GM19035 (cell line): ENCODE data around the gene TRIM31.
"Not testable (repeated sequence)": the region's sequence is repeated elsewhere in the genome, so short reads cannot be mapped to it uniquely, and the experiment has no call there.

ENCODE experiments used
- ATAC-seq: cut with Tn5 transposase; IDR thresholded peaks from one replicate; pipeline ENCODE4 v1.9.1; 2021; ENCODE audit not compliant: unreplicated experiment

Gene TRIM31

DNA sequence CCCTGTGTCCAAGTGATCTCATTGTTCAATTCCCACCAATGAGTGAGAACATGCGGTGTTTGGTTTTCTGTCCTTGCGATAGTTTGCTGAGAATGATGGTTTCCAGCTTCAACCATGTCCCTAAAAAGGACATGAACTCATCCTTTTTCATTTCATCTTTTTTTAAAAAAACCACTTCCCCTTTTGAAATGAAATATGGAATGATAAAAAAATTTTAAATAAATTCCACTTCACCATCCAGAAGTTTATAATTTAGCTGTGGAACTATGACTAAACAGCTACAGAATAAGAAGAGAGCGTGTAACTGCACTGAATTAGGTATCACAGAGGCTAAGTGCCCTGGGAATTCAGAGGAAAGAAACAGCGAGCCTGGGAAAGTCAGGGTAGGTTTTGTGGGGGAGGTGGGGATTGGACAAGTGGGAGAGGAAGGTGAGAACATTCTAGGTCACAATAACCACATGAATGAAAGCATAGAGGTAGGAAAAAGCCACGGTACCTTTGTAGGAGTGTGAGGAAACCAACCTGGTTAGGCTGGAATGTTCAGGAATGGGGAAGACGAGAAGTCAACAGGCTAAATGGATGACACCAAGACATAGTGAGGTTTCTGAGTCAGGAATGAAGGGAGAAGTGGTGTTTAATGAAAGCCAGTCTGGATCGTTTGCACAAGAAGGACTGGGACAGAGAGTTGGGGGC lies 37.1 kb upstream of the TRIM31 start:
- no peak for ATAC-seq

DNA sequence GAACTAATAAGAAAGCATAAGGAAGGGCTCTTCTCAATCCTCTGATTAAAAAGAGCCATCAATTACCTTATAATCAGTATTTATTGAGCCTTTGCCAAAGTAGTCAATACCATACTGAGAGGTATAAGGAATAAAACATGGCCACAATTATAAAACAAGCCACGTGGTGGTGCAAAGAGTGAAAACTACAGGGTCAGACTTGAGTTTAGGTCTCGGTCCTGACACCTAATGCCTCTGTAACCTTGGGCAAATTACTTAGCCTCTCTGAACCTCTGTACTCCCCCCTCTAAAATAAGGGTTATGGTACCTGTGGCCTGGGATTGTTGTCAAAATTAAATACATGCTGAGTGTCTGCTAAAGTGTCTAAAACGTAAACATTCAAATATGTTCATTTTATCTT lies 36.3 kb upstream of the TRIM31 start:
- ATAC-seq, result no peak

DNA sequence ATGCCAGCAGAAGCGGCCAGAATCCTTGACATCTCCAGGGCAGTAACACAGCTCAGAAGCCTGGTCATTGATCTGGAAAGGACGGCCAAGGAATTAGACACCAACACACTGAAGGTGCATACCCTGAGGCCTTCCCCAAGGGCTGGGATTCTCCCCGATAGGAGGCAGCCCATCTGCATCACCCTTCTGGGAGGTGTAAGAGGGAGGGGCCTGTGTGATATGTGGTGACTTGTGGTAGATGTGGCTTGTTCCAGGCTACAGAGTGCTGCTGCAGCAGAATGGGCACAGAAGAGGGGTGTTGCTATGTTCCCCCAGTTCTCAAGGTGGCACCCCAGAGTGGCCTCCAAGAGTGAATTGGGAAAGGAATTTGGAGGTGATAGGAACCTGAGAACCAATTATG lies 34.2 kb upstream of the TRIM31 start:
- no peak for ATAC-seq

DNA sequence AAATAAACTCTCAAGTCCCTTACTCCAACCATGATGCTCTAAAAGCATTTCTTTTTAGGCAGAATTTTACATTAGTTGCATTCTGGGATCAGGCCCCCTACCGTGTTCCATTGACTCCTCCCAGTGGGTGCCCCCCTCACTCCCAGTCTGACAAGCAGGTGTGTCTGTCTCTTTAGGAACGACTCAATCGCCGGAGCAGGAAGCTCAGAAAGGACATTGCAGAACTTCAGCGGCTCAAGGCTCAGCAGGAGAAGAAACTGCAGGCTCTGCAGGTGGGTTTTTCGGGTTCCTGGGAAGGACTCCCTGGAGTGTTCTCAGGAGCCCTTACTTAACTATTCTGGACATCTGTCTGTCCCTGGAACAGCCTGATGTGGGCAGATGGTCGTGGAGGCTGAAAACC lies 32.9 kb upstream of the TRIM31 start:
- ATAC-seq, result no peak

DNA sequence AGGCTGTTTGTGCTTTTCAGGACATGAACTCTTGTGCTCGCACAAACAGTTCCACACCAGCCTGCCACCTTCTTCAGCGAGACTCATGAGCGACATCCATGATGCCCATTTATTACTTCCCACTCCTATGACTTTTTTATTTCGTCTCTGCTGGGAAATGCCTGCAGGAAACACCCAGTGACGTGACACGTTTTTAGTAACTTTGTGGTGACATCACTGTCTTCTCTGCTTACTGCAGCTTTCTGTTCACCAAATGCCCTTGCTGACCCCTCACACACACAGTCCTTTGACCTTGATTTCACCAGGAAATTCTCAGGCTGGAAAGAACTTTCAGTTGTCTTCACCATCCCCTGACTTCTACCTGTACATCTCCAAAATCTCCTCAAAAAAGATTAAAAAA lies 31.9 kb upstream of the TRIM31 start:
- no peak for ATAC-seq

DNA sequence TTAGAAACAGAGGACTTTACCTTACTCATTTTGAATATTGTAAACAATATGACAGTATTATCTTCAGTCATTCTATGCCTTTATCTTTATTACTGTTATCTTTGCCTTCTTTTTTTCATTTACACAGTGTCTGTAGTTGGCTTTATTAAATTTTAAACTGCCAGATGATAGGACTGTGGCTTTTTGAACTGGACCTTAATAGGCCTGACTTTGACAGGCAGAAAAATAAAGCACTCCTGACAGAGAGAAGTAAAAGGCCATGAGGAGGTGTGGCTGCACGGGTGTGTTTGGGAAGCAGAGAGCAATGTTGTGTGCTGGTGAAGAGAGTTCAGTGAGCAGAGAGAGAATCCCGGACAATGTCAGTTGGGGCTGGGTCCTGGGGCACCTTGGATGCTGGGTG lies 30.9 kb upstream of the TRIM31 start:
- ATAC-seq, result no peak

DNA sequence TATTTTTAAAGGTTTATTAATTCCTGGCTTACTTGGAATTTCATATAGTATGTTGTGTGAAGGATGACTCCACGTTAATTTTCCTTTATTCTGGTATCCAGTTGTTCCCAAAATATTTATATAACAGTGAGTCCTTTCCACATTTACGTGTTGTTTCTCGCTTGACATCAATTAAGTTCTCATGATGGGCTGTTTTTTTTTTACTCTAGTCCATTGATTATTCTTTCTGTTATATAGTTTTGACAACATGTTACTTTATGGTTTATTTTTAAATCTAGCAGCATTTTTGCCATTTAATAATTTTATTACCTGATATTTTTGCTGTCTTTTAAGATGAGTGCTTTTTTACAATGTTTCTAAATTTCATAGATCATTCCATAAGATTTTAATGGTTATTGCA lies 29.8 kb upstream of the TRIM31 start:
- ATAC-seq, result no peak

DNA sequence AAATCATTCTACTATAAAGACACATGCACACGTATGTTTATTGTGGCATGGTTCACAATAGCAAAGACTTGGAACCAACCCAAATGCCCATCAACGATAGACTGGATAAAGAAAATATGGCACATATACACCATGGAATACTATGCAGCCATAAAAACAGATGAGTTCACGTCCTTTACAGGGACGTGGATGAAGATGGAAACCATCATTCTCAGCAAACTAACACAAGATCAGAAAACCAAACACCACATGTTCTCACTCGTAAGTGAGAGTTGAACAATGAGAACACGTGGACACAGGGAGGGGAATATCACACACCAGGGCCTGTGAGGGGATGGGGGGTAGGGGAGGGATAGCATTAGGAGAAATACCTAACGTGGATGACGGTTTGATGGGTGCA lies 27.4 kb upstream of the TRIM31 start:
- not testable (repeated sequence) for ATAC-seq

DNA sequence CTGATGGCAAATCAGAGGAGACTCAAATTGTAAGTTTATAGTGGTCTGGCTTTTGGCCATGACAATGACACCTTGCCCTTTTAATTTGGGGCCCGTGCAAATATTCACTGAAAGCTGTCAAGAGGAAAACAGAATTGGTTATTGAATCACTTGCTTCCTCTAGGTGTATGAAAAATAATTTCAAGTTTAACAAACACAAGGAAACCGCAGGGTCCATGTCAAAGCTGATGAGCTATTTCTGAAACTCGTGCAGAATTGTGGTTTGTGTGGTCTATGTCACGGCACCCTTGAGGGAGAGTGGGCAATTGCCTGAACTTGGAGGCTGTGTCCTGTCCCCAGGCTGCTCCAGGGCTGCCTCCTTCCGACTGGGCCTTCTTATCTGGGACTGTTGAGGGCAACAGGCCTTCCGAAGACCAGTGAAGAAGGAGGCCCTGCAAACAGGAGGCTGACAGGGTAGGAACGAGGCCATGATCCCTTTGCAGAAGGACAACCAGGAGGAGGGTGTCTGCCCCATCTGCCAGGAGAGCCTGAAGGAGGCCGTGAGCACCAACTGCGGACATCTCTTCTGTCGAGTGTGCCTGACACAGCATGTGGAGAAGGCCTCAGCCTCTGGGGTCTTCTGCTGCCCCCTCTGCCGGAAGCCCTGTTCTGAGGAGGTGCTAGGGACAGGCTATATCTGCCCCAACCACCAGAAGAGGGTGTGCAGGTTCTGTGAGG lies 23.8 kb upstream of the TRIM31 start:
- ATAC-seq, result no peak

DNA sequence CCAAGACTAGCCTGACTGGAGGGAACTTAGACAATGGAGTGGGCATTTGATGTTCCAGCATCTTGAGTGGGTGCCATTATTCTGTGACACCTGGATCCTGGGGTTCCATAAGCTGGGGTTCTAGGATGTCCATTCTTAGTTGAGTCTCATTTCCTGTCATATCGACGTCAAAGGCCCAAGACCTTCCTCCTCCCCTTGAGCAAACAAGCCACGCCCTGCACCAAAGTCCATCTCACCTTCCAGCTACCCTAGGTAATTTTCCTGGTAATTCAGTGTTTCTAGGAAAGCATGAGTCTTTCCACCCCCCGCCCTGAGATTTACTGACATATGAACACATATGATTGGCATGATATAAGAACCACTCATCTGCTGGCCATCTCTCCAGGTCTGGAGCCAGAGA lies 22.9 kb upstream of the TRIM31 start, which contains the start of gene TRIM40:
Gene TRIM40 (plus strand): TSS at position 384 of the 400 bp plus-strand sequence. CDS start 897 bp downstream, outside the sequence.
- no peak for ATAC-seq

DNA sequence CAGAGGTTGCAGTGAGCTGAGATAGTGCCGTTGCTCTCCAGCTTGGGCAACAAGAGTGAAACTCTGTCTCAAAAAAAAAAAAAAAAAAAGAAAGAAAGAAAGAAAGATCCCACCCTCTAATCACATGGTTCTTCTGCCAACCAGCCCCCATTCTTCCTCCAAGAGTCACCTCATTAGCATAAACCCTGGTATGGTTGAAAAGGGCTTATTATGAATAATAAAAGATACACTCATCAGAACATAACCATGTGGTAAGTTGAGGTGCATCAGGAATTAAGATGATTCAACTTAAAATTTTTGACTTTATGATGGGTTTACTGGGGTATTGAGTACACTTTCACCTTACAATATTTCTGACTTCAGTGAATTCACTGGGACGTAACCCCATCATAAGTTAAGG lies 22.3 kb upstream of the TRIM31 start:
- no peak for ATAC-seq

DNA sequence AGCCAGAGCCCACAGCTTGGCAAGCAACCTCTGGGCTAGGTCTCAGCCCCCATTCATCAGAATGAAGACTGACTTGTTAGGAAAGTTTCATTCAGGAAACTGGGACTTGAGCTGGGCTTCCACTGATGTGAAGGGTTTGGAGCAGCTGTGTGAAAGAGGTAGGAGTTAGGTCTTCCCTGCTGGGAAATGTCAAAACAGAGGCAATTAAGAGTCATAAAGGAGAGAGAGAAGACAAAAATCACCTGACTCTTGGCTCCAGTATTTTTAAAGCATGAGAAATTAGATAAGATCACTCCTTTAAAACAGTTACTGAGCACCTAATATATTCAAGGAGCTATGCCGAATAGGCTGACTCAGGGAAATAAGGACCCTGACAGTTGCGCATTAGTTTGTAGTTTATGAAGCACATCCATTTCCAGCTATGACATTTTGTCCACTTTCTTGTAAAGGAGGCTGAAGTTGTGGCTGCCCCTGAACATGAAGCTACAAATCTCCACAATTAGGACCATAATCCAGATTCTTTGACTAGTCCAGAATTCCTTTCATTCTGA lies 19.1 kb upstream of the TRIM31 start:
- no peak for ATAC-seq

DNA sequence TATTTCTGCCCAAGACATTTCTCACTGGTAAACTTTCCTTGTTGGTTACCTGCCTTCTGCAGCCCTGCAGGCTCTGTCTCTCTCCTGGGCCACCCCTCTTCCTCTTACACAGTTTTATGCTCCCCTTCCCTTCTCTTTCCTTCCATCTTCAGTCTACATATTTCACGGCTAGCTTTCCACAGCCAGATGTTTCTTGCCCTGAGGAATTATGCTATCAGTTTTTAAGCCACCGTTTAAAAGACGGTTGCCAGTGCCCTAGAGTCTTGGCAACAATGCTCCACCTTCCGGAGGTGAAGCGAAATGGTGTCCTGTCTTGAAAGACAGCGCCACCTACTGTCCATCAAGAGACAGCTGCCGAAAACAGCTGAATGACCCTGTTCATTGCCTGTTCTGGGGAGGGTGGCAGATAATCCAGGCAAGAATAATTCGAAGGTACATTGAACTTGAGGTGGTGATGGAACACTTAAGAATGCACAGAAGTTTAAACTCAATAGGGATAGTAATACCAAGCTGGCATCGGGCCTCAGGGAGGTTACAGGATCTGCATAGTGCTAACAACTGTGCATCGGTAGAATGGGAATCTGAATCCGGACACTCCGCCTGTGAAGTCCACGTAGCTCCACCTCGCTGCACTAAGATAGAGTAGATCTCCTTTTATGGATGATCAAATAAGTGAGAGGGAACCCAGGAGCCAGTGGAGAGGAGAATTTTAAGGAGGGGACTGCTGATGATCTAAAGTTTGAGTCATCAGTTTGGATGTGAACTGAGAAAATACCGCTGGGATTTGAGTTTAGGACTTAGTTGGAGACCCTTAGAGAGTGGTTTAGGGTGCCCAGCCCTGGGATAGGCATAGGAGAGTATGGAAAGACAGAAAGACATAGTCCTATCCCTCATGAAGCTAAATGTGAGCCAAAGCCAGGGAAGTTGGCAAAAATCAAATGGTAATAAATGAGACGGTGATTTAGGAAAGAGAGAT lies 18.3 kb upstream of the TRIM31 start:
- ATAC-seq, result peak; percentile 73

DNA sequence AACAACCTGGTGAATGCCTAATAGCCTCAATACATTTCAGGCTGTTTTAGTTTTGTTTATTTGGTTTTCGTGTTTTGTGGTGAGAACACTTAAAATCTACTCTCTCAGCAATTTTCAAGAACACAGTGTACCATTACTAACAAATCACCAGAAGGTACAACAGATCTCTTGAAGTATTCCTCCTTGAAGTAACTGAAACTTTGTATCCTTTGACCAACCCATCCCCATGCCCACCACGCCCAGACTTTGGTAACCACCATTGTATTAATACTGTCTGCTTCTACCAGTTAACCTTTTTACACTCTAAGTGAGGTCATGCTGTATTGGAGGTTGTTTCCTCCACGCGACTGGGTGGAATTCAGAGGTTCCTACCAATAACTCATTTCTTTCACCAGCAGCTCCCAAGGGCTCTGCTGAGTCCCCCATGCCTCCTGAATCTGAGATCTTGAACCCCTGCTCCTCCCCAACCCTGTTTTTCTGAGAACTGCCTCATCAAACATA lies 17.3 kb upstream of the TRIM31 start:
- no peak for ATAC-seq

DNA sequence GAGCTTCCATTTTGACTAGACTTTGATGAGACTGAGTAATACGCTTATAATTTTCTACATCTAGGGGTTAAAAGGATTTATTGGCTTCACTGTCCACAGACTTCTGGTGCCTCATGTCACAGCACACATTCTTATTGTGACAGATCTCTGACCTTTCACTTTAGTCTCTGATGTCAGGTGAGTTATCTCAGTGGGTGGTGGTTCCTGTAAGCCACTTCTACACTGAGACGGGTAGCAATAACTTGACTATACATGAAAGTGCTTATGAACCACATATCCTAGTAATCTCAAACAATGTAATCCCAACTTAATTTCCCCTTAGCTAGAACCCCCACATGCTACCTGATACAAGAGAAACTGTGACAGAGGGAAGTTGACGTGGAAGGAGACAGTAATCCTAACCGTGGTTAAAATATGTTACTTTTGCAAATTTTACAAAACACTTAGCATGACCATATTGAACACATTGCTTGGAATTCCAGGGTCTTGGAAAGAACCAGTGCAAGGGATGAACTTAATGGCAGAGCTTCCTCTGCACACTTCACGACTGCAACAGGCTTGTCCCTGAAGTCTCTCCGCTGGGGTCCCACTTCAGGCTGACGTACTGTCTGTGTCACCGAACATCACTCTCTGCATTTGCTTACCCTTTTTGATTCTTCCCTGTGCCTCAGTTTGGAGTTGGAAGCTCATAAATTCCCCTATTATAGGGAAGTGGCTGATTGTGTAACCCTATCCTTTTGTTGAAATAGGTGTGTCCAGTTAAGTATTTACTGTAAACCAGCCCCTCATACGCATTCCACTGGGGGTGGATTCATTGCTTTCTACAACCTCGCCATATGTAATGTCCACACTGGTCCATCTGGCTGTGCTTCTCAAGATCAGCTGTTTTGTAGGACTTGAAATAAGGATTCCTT lies 16.6 kb upstream of the TRIM31 start:
- ATAC-seq, result no peak

DNA sequence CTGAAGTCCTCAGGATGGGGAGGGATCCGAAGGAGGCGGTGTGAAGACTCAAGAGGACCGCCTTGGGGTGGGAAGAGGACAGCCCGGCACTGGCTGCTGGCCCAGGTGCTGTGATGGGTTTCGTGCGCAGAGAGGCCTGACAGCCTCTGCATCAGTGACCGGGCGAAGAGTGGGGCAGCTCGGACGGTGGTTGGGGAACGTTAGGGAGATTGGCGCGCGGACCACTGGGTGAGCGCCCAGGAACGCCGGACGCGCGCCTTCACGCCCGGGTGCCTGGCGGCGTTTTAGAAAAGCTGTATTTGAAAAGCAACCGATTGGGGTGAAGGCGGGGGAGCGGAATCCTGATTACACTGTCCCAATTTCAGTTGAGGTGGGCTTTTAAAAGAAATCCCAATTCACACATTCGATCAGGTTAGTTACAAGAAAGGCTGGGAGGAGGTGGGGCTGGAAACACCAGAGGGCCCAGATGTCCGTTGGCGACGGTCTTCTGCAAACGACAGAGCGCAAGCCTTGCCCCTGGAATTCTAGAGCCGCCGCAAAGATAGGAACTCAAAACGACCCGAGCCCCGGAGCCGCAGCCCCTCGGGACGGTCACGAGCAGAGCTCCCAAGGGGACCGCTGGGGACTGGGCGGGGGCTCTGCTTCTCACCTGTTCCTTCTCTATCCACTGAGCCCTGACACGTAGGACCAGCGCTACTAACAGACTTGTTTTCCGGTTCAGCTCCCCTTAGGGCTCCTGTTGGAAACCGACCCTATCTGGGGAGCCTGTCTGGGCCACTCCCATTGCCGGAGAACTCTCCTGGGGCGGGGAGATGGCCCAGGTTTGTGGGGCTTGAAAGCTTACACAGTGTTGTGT lies 14.6 kb upstream of the TRIM31 start:
- no peak for ATAC-seq

DNA sequence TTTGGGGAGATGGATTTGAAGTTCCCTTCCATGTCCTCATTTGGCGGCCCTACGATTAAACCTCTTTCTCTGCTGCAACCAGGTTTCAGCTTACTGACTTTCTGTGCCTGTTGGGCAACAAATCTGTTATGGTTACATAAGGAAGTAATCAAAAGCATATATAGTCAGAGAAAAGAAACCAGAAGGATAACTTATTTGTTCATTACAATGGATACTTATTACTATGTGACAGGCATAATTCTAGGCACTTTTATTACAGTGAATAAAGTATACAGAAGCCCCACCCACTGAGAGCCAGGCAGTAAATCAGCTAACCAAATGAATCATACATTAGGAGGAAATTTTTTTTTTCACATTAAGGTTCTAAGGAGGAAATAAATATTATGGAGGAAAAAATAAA lies 9.6 kb upstream of the TRIM31 start:
- no peak for ATAC-seq

DNA sequence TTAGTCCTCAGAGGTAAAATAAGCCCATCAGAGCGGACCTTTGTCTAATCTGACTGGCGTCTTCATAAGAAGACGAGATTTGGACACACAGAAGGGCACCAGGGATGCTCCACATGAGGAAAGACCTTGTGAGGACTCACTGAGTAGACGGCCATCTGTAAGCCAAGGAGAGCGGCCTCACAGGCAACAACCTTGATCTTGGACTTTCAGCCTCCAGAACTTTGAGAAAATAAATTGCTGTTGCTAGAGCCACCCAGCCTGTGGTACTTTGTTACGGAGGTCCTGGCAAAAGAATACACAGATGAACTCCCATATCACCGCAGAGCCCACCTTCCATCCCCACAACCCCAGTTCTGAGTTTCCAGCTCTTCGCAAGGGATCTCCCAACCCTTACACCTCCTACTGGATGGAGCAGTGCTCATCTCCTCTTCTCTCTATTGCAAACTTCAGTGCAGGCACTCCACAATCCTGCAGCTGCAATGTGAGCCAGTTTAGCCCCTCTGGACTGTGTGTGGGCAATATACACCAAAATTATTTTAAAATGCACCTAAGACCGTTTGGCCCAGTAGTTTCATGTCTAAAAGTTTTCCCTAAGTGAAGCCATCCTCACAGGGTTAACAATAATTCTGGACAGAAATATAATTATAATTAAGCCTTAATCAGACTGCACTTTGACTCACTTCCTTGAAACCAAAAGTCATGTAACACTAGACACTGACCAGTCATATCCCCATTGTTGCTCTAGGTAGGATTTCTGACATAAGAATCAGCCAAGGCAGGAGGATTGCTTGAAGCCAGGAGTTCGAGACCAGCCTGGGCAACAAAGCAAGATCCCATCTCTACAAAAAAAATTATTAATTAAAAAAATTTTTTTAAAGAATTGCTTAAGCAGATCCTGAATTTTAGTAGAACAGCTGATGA lies 8.8 kb upstream of the TRIM31 start:
- no peak for ATAC-seq
